ENCODE measurements around the gene RERE.

GRCh38 chr1:8510041-8510823, 307.2 kb downstream of the RERE start:
- no peak for TF ChIP-seq CTCF (IDR thresholded peaks at IDR 0.05; ENCODE audit: low read depth, low read length, poor library complexity, severe bottlenecking)
- TF ChIP-seq EZH2phosphoT487 (IDR thresholded peaks at IDR 0.05; ENCODE audit: borderline replicate concordance, low read length) = no peak
